Activated naive CD8-positive, alpha-beta T cell treated with anti-CD3 and anti-CD28 coated beads, Interleukin-2, amount 50 U/mL, for 16 hours (primary cell): ENCODE data around the gene ITGA5.

Source experiments
- DNase-seq: peaks from one replicate; pipeline ENCODE4 v3.0.0-alpha.2; 2020; ENCODE audit warnings: low read depth, low spot score

The ITGA5 gene

DNA sequence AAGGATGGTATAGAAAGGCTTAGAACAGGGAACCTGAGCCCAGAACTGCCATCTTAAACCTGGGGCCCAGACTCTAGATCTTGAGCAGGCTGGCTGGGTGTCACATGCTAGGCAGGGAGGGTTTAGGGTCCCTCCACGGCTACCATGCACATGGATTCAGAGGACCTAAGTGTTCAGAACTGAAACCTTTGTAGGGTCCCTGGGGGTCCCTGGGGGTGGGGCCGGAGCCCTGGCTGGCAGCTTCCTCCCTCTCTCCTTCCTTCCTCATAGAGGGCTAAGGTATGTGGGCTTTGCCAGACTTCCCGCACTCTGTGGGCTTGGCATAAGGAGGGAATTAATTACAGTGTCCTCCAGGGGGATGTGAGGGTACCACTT lies 29.9 kb downstream of the ITGA5 start:
- no peak for DNase-seq

- DNase-seq: no peak
Observed at GRCh38 chr12:54388237-54389133, 30.6 kb downstream of the ITGA5 start.

GRCh38 chr12:54387114-54387467 lies 32.0 kb downstream of the ITGA5 start:
- no peak for DNase-seq

GRCh38 chr12:54386403-54387113 lies 32.5 kb downstream of the ITGA5 start:
- no peak for DNase-seq

DNA sequence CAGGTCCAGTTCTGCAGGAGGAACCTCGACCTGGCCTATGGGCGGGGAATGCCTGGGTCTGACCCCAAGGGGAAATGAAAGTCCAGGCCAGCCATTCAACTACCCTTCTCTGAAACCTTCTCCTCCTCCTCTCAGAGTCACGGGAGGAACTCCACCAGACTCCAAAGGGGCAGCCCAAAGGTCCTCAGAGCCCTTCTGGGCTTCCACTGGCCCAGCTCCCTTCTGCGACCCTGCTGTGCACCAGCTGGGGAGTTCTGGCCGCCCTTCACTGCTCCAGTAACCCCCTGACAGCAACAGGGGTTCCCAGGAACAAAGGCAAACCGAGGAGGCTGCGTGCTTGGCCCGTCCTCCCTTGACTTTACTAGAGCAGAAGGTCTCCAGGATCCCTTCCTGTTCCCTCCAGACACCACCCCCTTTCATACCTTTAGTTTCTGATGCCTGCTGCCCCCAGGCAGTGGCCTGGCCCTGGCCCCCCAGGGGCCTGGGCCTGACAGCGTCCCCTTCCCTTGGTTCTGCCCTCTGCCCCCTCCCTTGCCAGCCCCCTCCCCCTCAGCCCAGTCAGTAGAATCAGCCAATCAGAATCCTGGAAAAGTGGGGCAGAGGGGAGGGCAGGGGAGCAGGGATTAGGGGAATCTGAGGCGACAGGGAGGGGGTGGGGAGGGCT lies 33.7 kb downstream of the ITGA5 start:
- no peak for DNase-seq

- no peak for DNase-seq
Observed at GRCh38 chr12:54384591-54385041, 34.5 kb downstream of the ITGA5 start, which contains the start of gene ZNF385A. Gene ZNF385A, minus strand, starts transcription at chr12:54384733. Its CDS starts 219 bp downstream, at chr12:54384514.

DNA sequence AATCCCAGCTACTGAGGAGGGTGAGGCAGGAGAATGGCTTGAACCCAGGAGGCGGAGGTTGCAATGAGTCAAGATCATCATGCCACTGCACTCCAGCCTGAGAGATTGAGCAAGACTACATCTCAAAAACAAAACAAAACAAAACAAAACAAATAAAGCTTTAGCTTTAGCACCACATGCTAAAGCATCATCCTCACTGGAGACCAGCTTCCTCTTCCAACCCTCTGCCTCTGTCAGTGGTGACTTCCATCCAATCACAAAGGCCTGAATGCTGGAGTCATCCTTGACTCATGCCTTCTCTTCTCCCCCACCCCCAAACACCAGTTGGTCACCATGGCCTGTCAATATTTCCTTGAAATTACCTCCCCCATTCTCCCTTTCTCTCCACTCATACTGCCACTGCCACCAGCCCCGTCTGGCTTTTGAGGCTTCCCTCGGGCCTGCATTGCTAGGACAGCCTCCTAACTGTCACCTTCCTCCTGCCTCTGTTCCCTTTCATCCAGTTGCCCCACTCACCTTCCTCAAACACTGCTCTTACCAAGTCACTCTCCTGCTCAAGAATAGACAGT lies 35.9 kb downstream of the ITGA5 start:
- no peak for DNase-seq

GRCh38 chr12:54381136-54381535 lies 37.9 kb downstream of the ITGA5 start:
- no peak for DNase-seq

- DNase-seq: peak; percentile 85
Observed at GRCh38 chr12:54379398-54380201, 39.5 kb downstream of the ITGA5 start.

DNA sequence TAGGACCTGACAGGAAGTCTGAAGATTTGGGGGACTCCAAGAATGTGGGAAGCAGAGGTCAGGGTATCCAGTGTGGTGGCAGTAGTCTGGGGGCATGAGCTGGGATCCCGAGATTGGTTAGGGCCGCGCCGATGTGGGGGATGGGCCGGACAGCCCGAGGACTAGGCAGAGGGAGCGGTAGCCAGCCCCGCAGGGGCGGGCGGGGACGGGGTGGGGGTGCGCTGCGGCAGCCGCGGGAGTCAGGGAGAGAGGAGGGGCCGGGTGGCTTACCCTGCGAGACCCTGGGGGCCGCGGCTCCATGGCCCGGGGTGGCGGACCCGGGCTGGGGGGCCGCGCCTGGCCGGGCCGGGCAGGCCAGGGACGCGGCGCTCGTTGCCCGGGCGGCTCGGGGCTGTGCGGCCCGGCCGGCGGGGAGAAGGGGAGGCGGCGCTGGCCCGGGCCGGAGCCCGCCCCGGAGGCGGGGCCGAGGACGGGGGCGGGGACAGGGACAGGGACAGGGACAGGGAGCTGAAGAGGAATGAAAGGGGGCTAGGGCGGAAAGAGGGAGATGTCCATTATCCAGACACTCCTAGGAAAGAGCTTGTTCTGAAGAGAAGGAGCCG lies 40.2 kb downstream of the ITGA5 start:
- DNase-seq: no peak

- no peak for DNase-seq
Observed at GRCh38 chr12:54377797-54378515, 41.1 kb downstream of the ITGA5 start.

DNA sequence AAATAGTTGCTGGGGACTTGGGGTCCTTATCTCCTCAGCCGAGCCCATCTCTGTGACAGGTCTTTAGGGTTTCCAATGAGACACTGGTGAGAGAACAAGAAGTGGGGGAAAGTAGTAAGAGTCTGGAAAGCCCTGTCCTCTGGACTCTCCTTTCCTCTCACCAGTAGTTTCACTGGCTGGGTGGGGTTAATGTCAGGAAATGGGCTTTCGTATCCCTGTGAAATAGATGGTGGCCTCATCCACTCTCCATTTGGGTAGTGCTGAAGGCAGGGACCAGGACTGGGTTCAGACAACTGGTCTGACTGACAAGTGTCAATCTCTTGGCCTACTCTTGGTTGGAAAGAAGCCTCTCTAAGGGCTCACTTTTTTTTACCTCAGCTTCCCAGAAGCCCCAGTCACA lies 42.1 kb downstream of the ITGA5 start:
- no peak for DNase-seq

- no peak for DNase-seq
Observed at GRCh38 chr12:54376596-54376995, 42.5 kb downstream of the ITGA5 start.

- no peak for DNase-seq
Observed at GRCh38 chr12:54375259-54375579, 43.8 kb downstream of the ITGA5 start.

- DNase-seq: no peak
Observed at GRCh38 chr12:54374562-54375258, 44.4 kb downstream of the ITGA5 start.

GRCh38 chr12:54373649-54374561 lies 45.2 kb downstream of the ITGA5 start:
- no peak for DNase-seq

DNA sequence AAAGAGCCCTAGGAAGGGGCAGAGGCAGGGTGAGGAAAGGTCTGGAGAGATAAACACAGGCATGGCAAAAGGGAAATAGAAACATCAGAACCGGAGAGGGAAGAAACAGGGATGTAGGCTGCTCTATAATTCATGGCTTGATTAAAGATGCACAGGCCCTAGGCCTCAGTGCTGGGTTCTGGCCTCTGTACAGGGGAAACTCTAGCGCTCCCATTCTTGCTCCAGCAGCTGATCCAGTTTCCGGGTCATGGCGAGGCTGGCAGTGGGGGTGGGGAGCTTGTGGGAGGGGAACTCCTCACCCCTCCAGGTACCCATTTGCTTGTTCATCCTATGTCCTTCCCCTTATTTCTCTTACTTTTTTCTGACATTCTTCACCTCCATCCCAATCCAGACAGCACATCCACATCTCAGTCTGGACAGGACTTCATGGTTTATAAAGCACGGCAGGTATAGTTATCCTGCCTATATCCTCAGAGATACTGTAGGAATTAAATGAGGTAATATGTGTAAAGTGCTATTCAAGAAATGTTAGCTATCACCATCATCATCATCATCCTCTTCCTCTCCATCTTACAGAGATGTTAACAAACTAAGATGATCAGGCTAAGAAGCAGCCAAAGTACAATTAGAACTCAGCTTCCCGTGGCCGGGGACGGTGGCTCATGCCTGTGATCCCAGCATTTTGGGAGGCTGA lies 46.8 kb downstream of the ITGA5 start:
- no peak for DNase-seq
